Nucleus accumbens (tissue), 56 donors: Measurements from ENCODE around the gene ARMH4.
A peak's percentile ranks its signal among the peaks of the same experiment; 100 is the strongest.

Source experiments
- DNase-seq, 56 donors: peaks; one replicate each; lab custom pipeline; 2025; lab: John Stamatoyannopoulos, UW

Gene ARMH4

GRCh38 chr14:57979376-57980048 is 172.5 kb downstream of the ARMH4 start:
- no peak for DNase-seq

- DNase-seq: no peak
These were observed 175.3 kb downstream of the ARMH4 start for GRCh38 chr14:57976701-57977100.

- no peak for DNase-seq
These were observed 177.1 kb downstream of the ARMH4 start for GRCh38 chr14:57974896-57975295.

GRCh38 chr14:57970594-57970993 is 181.4 kb downstream of the ARMH4 start:
- DNase-seq: no peak

- no peak for DNase-seq
These were observed 181.8 kb downstream of the ARMH4 start for GRCh38 chr14:57970175-57970574.

- no peak for DNase-seq
These were observed 188.9 kb downstream of the ARMH4 start for GRCh38 chr14:57963071-57963470.

GRCh38 chr14:57962325-57963035 is 189.5 kb downstream of the ARMH4 start:
- peak in 1 of 56 donors; percentile 3 for DNase-seq

GRCh38 chr14:57961786-57962060 is 190.3 kb downstream of the ARMH4 start:
- DNase-seq: no peak

GRCh38 chr14:57960946-57961785 is 190.8 kb downstream of the ARMH4 start:
- DNase-seq: no peak

- no peak for DNase-seq
These were observed 194.6 kb downstream of the ARMH4 start for GRCh38 chr14:57957441-57957840.
